NCI-H1092 (cell line): ENCODE results near the gene NKX3-2.
"Not testable (repeated sequence)": the region's sequence is repeated elsewhere in the genome, so short reads cannot be mapped to it uniquely, and the experiment has no call there.

Experiments used
- DNase-seq: peaks from one replicate; lab custom pipeline; 2025; lab: John Stamatoyannopoulos, UW

Gene NKX3-2

GRCh38 chr4:13543839-13544605 is at the start of gene NKX3-2:
Gene NKX3-2 (minus strand): TSS chr4:13544508. CDS start chr4:13544414, 94 bp downstream.
- DNase-seq: no peak

GRCh38 chr4:13592220-13592619 is 47.9 kb upstream of the NKX3-2 start:
- DNase-seq: no peak

- no peak for DNase-seq
Measured at GRCh38 chr4:13590766-13591165, 46.5 kb upstream of the NKX3-2 start.

- DNase-seq: no peak
Measured at GRCh38 chr4:13588954-13589353, 44.6 kb upstream of the NKX3-2 start.

- no peak for DNase-seq
Measured at GRCh38 chr4:13584481-13584880, 40.2 kb upstream of the NKX3-2 start.

- DNase-seq: no peak
Measured at GRCh38 chr4:13580036-13580435, 35.7 kb upstream of the NKX3-2 start.

- DNase-seq: no peak
Measured at GRCh38 chr4:13577660-13578059, 33.4 kb upstream of the NKX3-2 start.

- no peak for DNase-seq
Measured at GRCh38 chr4:13570916-13571315, 26.6 kb upstream of the NKX3-2 start.

GRCh38 chr4:13567125-13567524 is 22.8 kb upstream of the NKX3-2 start:
- no peak for DNase-seq

- DNase-seq: no peak
Measured at GRCh38 chr4:13562876-13563275, 18.6 kb upstream of the NKX3-2 start.

GRCh38 chr4:13561673-13562072 is 17.4 kb upstream of the NKX3-2 start:
- no peak for DNase-seq

- DNase-seq: not testable (repeated sequence)
Measured at GRCh38 chr4:13560111-13560510, 15.8 kb upstream of the NKX3-2 start.

GRCh38 chr4:13559413-13559812 is 15.1 kb upstream of the NKX3-2 start:
- no peak for DNase-seq

GRCh38 chr4:13558881-13559280 is 14.6 kb upstream of the NKX3-2 start:
- no peak for DNase-seq

- no peak for DNase-seq
Measured at GRCh38 chr4:13555325-13555724, 11.0 kb upstream of the NKX3-2 start.

- DNase-seq: no peak
Measured at GRCh38 chr4:13553081-13553480, 8.8 kb upstream of the NKX3-2 start.

GRCh38 chr4:13548984-13549546 is 4.8 kb upstream of the NKX3-2 start:
- peak; percentile 81 for DNase-seq

- DNase-seq: no peak
Measured at GRCh38 chr4:13548059-13548983, 4.0 kb upstream of the NKX3-2 start.

- peak; percentile 51 for DNase-seq
Measured at GRCh38 chr4:13547485-13548041, 3.3 kb upstream of the NKX3-2 start.

GRCh38 chr4:13546941-13547484 is 2.7 kb upstream of the NKX3-2 start:
- DNase-seq: no peak

- no peak for DNase-seq
Measured at GRCh38 chr4:13546142-13546940, 2.0 kb upstream of the NKX3-2 start.
